A673 (cell line): Measurements from ENCODE around the gene NR2F1.

ENCODE experiments used
- CTCF ChIP-seq: fragments of 300-800, 200-600 bp; sonication (generic); conservative IDR thresholded peaks from 2 replicates; pipeline ENCODE4 v1.5.1; 2017; ENCODE audit warnings: low read depth, mild to moderate bottlenecking, antibody characterized with exemption, low read length, moderate library complexity, mixed read lengths
- EZH2 ChIP-seq: fragments of 200-600 bp; sonication (generic); IDR thresholded peaks from 2 replicates; pipeline ENCODE4 v1.6.1; 2017; ENCODE audit warnings: borderline replicate concordance, low read depth, mild to moderate bottlenecking, mixed read lengths, antibody characterized with exemption, low read length; ENCODE audit not compliant: poor library complexity, severe bottlenecking

DNA sequence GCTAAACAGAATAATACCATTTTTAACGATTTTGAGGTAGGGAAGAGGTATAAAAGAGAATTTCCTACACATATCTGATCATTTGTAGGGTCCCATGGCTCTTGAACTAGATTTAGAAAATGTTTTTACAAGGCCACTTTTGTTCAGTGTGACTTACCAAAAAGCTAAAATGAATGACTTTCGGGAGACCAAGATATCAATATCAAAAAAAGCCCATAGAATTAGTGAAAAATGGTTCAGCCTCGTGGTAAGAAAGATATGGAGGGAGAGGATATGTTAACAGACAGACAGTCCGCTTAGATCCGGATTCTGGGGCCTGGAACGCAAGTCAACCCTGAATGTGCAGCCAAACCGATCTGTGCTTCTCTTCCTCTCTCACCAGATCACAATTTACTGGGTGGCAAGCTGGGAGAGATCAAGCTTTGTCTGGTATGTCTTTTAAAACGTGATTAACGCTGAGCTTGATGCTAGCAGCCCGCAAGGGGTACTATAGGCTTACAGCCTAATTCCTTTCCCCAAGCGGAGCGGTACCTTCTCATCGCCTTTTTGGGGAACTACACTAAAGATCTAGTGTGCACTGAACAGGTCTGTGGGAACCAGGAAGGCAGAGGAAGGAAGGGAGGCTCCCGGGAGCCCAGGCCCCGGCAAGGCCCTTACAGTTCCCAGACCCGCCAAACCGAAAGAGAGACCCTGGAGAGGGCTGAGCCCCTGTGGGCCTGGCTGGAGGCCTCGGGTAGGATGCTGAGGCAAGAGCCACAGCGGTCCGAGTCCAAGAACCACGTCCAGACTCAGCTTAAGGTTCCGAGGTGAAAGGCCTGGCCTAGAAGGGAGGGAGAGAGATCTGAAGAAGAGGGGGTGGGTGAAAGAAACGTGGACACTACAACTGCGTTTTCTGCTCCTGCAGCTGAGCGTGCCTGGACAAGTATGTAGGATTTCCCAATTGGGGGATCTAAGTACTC, 4.9 kb upstream of the NR2F1 start:
- TF ChIP-seq CTCF: no peak
- TF ChIP-seq EZH2: no peak
